Measurements from ENCODE around the gene OR6C3. TPM values are rescaled to one million over a fixed set of nuclear protein-coding genes. Genes with fewer than 3 reads are reported as not detected.

The OR6C3 gene
- total RNA-seq, 1 donor from 2014 or later, result not detected

DNA sequence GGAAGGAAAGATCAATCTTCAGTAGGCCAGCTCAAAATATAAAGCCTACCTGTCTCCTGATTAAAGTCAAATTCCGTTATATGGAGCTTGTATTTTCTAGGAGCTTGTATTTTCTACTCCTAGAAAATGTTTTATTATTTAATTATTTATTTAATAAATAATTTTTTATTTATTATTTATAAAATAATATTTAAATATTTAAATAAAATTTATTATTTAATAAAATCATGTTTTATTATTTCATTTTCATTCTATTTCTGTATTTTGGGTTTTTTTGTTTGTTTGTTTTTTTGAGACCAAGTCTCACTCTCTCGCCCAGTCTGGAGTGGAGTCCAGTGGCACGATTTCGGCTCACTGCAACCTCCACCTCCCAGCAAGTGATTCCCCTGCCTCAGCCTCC, 42.0 kb downstream of the OR6C3 start:
- H3K27ac Mint-ChIP-seq (ENCODE audit: unreplicated experiment), result no peak overlapping the region
- H3K27me3 Mint-ChIP-seq (ENCODE audit: unreplicated experiment), result peaks cover 3% of the 10 kb centered on the region
- no peak overlapping the region for H3K4me3 Mint-ChIP-seq (ENCODE audit: unreplicated experiment)
- H3K36me3 Mint-ChIP-seq (ENCODE audit: unreplicated experiment), result no peaks in the 10 kb centered on the region
- peaks cover 2% of the 10 kb centered on the region for H3K9me3 Mint-ChIP-seq (ENCODE audit: unreplicated experiment)
- H3K4me1 Mint-ChIP-seq (ENCODE audit: low read depth, unreplicated experiment), result peaks cover 6% of the 10 kb centered on the region
- DNase-seq, result no peak
- TF ChIP-seq, protein P1, sequence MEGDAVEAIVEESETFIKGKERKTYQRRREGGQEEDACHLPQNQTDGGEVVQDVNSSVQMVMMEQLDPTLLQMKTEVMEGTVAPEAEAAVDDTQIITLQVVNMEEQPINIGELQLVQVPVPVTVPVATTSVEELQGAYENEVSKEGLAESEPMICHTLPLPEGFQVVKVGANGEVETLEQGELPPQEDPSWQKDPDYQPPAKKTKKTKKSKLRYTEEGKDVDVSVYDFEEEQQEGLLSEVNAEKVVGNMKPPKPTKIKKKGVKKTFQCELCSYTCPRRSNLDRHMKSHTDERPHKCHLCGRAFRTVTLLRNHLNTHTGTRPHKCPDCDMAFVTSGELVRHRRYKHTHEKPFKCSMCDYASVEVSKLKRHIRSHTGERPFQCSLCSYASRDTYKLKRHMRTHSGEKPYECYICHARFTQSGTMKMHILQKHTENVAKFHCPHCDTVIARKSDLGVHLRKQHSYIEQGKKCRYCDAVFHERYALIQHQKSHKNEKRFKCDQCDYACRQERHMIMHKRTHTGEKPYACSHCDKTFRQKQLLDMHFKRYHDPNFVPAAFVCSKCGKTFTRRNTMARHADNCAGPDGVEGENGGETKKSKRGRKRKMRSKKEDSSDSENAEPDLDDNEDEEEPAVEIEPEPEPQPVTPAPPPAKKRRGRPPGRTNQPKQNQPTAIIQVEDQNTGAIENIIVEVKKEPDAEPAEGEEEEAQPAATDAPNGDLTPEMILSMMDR (IDR thresholded peaks at IDR 0.05; ENCODE audit: partially characterized antibody, unreplicated experiment), result no peak

Other genes with a start within 250 kb of the OR6C3 start
- gene OR9K2, start 204.3 kb upstream of the OR6C3 start, total RNA-seq (ENCODE audit: unreplicated experiment), result 2.9 TPM
- gene OR10A7, start 109.7 kb upstream of the OR6C3 start, total RNA-seq (ENCODE audit: unreplicated experiment), result 0.47 TPM
- gene OR6C74, start 86.1 kb upstream of the OR6C3 start, total RNA-seq (ENCODE audit: unreplicated experiment), result not detected
- not detected for gene OR6C6, start 34.2 kb upstream of the OR6C3 start, total RNA-seq (ENCODE audit: unreplicated experiment)
- gene OR6C1, start 16.4 kb upstream of the OR6C3 start, total RNA-seq (ENCODE audit: unreplicated experiment), result not detected
- not detected for gene OR6C75, start 32.2 kb downstream of the OR6C3 start, total RNA-seq (ENCODE audit: unreplicated experiment)
- not detected for gene OR6C65, start 69.8 kb downstream of the OR6C3 start, total RNA-seq (ENCODE audit: unreplicated experiment)
- gene OR6C76, start 95.5 kb downstream of the OR6C3 start, total RNA-seq (ENCODE audit: unreplicated experiment), result not detected
- gene OR6C2, start 113.3 kb downstream of the OR6C3 start, total RNA-seq (ENCODE audit: unreplicated experiment), result not detected
- gene OR6C70, start 139.4 kb downstream of the OR6C3 start, total RNA-seq (ENCODE audit: unreplicated experiment), result not detected
- gene OR6C68, start 161.6 kb downstream of the OR6C3 start, total RNA-seq (ENCODE audit: unreplicated experiment), result not detected
- gene OR6C4, start 218.9 kb downstream of the OR6C3 start, total RNA-seq (ENCODE audit: unreplicated experiment), result not detected
- not detected for gene OR2AP1, start 241.7 kb downstream of the OR6C3 start, total RNA-seq (ENCODE audit: unreplicated experiment)